Measurements from ENCODE around the gene IFNLR1.

DNA sequence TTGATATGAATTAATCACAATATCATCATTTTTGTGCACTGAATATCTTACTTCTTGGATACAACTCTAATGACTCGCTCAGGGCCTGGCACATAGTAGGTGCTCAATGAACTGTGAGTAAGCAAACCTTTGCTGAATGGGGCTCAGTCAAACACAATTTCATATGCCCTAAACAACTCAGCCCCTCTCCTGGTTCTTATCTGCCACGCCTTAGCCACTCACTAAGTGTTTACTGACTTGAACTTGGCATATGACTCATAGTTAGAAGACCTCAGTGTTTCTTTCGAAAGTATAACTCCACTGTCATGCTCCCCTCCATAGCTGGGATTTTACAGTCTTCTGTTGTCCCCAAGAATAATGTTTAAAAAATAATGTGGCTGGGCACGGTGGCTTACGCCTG, 4.8 kb upstream of the IFNLR1 start:
- TF ChIP-seq CTCF (conservative IDR thresholded peaks at IDR 0.05 in 1 of 2, IDR thresholded peaks at IDR 0.05 in 1 of 2; ENCODE audit: extremely low read depth in 1 of 2, insufficient read depth in 1 of 2, low read depth in 1 of 2, low read length in 2 of 2) (no peak), EZH2 (IDR thresholded peaks at IDR 0.05; ENCODE audit: borderline replicate concordance, low read length) (no peak)
